ENCODE measurements around the gene TRIM65. TPM values are rescaled to one million over a fixed set of nuclear protein-coding genes. Genes with fewer than 3 reads are reported as not detected.

TRIM65 gene
- total RNA-seq, 2 donors from 2014 or later = 19.8 to 23.6 TPM

- Mint-ChIP-seq H3K4me3 (no peak overlapping the region), H3K36me3 (ENCODE audit: low read depth) (no peaks in the 10 kb centered on the region), H3K27me3 (no peaks in the 10 kb centered on the region), H3K27ac (no peak overlapping the region), H3K4me1 (peaks cover 10% of the 10 kb centered on the region)
- ATAC-seq = no peak
- no peaks in the 10 kb centered on the region for H3K9me3 ChIP-seq (ENCODE audit: control insufficient read depth, low read length, poor library complexity, severe bottlenecking)
- no peak for DNase-seq
These were observed 11.3 kb downstream of the TRIM65 start for GRCh38 chr17:75885431-75885830.

GRCh38 chr17:75881678-75882454 lies 14.9 kb downstream of the TRIM65 start:
- Mint-ChIP-seq H3K27me3 (no peaks in the 10 kb centered on the region), H3K4me3 (no peak overlapping the region), H3K36me3 (ENCODE audit: low read depth) (no peaks in the 10 kb centered on the region), H3K27ac (no peak overlapping the region), H3K4me1 (peaks cover 21% of the 10 kb centered on the region)
- DNase-seq (no peak), ATAC-seq (no peak)
- no peaks in the 10 kb centered on the region for H3K9me3 ChIP-seq (ENCODE audit: control insufficient read depth, low read length, poor library complexity, severe bottlenecking)

GRCh38 chr17:75880266-75880665 lies 16.5 kb downstream of the TRIM65 start:
- Mint-ChIP-seq H3K4me3 (peak overlapping the region; percentile 33), H3K27ac (peak overlapping the region; percentile 47), H3K36me3 (ENCODE audit: low read depth) (no peaks in the 10 kb centered on the region), H3K4me1 (peaks cover 31% of the 10 kb centered on the region), H3K27me3 (no peaks in the 10 kb centered on the region)
- DNase-seq (no peak), ATAC-seq (no peak)
- no peaks in the 10 kb centered on the region for H3K9me3 ChIP-seq (ENCODE audit: control insufficient read depth, low read length, poor library complexity, severe bottlenecking)

- peak within 1 kb of the TSS; percentile 91 for H3K27ac Mint-ChIP-seq
- H3K4me1 Mint-ChIP-seq = peaks cover 34% of the 10 kb centered on the region
- no peaks in the 10 kb centered on the region for H3K36me3 Mint-ChIP-seq (ENCODE audit: low read depth)
- H3K9me3 ChIP-seq (ENCODE audit: control insufficient read depth, low read length, poor library complexity, severe bottlenecking) = no peaks in the 10 kb centered on the region
- H3K27me3 Mint-ChIP-seq = no peaks in the 10 kb centered on the region
- DNase-seq (no peak), ATAC-seq (no peak)
- peak within 1 kb of the TSS; percentile 92 for H3K4me3 Mint-ChIP-seq
These were observed 18.4 kb downstream of the TRIM65 start, which contains the start of gene TRIM47 for GRCh38 chr17:75878174-75878998. TRIM47 (minus strand) TSS chr17:75878581; CDS start chr17:75878548, 33 bp downstream.

GRCh38 chr17:75877752-75878173 lies 19.0 kb downstream of the TRIM65 start:
- Mint-ChIP-seq H3K36me3 (ENCODE audit: low read depth) (no peaks in the 10 kb centered on the region), H3K4me3 (peak overlapping the region; percentile 92), H3K4me1 (peaks cover 34% of the 10 kb centered on the region), H3K27me3 (no peaks in the 10 kb centered on the region), H3K27ac (peak overlapping the region; percentile 91)
- DNase-seq (peak; percentile 65 to 69 (median 68)), ATAC-seq (peak; percentile 80)
- no peaks in the 10 kb centered on the region for H3K9me3 ChIP-seq (ENCODE audit: control insufficient read depth, low read length, poor library complexity, severe bottlenecking)

GRCh38 chr17:75876938-75877751 lies 19.6 kb downstream of the TRIM65 start:
- DNase-seq (no peak), ATAC-seq (peak; percentile 17)
- Mint-ChIP-seq H3K4me3 (peak overlapping the region; percentile 92), H3K4me1 (peaks cover 38% of the 10 kb centered on the region), H3K27ac (peak overlapping the region; percentile 91), H3K36me3 (ENCODE audit: low read depth) (no peaks in the 10 kb centered on the region), H3K27me3 (no peaks in the 10 kb centered on the region)
- H3K9me3 ChIP-seq (ENCODE audit: control insufficient read depth, low read length, poor library complexity, severe bottlenecking) = no peaks in the 10 kb centered on the region

- ATAC-seq (peak; percentile 67), DNase-seq (peak; percentile 53 to 69 (median 59))
- H3K4me3 Mint-ChIP-seq = peak overlapping the region; percentile 92
- H3K27ac Mint-ChIP-seq = peak overlapping the region; percentile 91
- no peaks in the 10 kb centered on the region for H3K27me3 Mint-ChIP-seq
- H3K36me3 Mint-ChIP-seq (ENCODE audit: low read depth) = no peaks in the 10 kb centered on the region
- no peaks in the 10 kb centered on the region for H3K9me3 ChIP-seq (ENCODE audit: control insufficient read depth, low read length, poor library complexity, severe bottlenecking)
- peaks cover 33% of the 10 kb centered on the region for H3K4me1 Mint-ChIP-seq
These were observed 20.4 kb downstream of the TRIM65 start for GRCh38 chr17:75876190-75876937.

GRCh38 chr17:75875940-75876189 lies 20.9 kb downstream of the TRIM65 start:
- H3K27ac Mint-ChIP-seq = peak overlapping the region; percentile 91
- DNase-seq (no peak), ATAC-seq (no peak)
- no peaks in the 10 kb centered on the region for H3K36me3 Mint-ChIP-seq (ENCODE audit: low read depth)
- peaks cover 34% of the 10 kb centered on the region for H3K4me1 Mint-ChIP-seq
- H3K27me3 Mint-ChIP-seq = no peaks in the 10 kb centered on the region
- H3K4me3 Mint-ChIP-seq = peak overlapping the region; percentile 92
- H3K9me3 ChIP-seq (ENCODE audit: control insufficient read depth, low read length, poor library complexity, severe bottlenecking) = no peaks in the 10 kb centered on the region

- no peaks in the 10 kb centered on the region for H3K9me3 ChIP-seq (ENCODE audit: control insufficient read depth, low read length, poor library complexity, severe bottlenecking)
- ATAC-seq (no peak), DNase-seq (no peak)
- H3K4me3 Mint-ChIP-seq = peak overlapping the region; percentile 92
- no peaks in the 10 kb centered on the region for H3K36me3 Mint-ChIP-seq (ENCODE audit: low read depth)
- H3K27ac Mint-ChIP-seq = peak overlapping the region; percentile 91
- H3K27me3 Mint-ChIP-seq = no peaks in the 10 kb centered on the region
- peaks cover 37% of the 10 kb centered on the region for H3K4me1 Mint-ChIP-seq
These were observed 21.4 kb downstream of the TRIM65 start for GRCh38 chr17:75875182-75875939.

- Mint-ChIP-seq H3K4me1 (peaks cover 37% of the 10 kb centered on the region), H3K27me3 (no peaks in the 10 kb centered on the region), H3K36me3 (ENCODE audit: low read depth) (no peaks in the 10 kb centered on the region), H3K4me3 (no peak overlapping the region), H3K27ac (peak overlapping the region; percentile 95)
- ATAC-seq (no peak), DNase-seq (no peak)
- no peaks in the 10 kb centered on the region for H3K9me3 ChIP-seq (ENCODE audit: control insufficient read depth, low read length, poor library complexity, severe bottlenecking)
These were observed 22.2 kb downstream of the TRIM65 start for GRCh38 chr17:75874323-75875181.

GRCh38 chr17:75873587-75874322 lies 23.0 kb downstream of the TRIM65 start:
- Mint-ChIP-seq H3K4me3 (no peak overlapping the region), H3K27ac (peak overlapping the region; percentile 95), H3K27me3 (no peaks in the 10 kb centered on the region), H3K36me3 (ENCODE audit: low read depth) (no peaks in the 10 kb centered on the region), H3K4me1 (peaks cover 36% of the 10 kb centered on the region)
- H3K9me3 ChIP-seq (ENCODE audit: control insufficient read depth, low read length, poor library complexity, severe bottlenecking) = no peaks in the 10 kb centered on the region
- no peak for DNase-seq
- no peak for ATAC-seq

All from T-helper 17 cell (primary cell).